Natural killer cell (primary cell): Measurements from ENCODE around the gene TGIF2. TPM values are rescaled to one million over a fixed set of nuclear protein-coding genes. Genes with fewer than 3 reads are reported as not detected.

Experiments
- ATAC-seq, 3 donors: fragments of 150-1000 bp in 2 of 3; fragments of 200-7000 bp in 1 of 3; cut with Tn5 transposase; 1 replicate in 1 of 3; 2 replicates in 2 of 3; pipeline ENCODE4 v1.10.0; 2021; ENCODE audit warnings: mild to moderate bottlenecking in 2 of 3, moderate library complexity in 2 of 3
- DNase-seq, 2 donors: peaks; one replicate each; pipeline versions ENCODE4 v3.0.0 to v3.0.0-alpha.2; 2013 to 2021; ENCODE audit warnings: mixed read lengths in 1 of 2
- H3K27ac ChIP-seq: one replicate; pipeline ENCODE4 v1.5.1; 2013; ENCODE audit warnings: mild to moderate bottlenecking, low read length
- H3K27me3 ChIP-seq: one replicate; pipeline ENCODE4 v1.6.1; 2013; ENCODE audit warnings: low read length; ENCODE audit not compliant: control insufficient read depth, insufficient read depth
- H3K36me3 ChIP-seq: one replicate; pipeline ENCODE4 v1.6.1; 2013; ENCODE audit warnings: low read length; ENCODE audit not compliant: control insufficient read depth, insufficient read depth
- H3K4me1 ChIP-seq: one replicate; pipeline ENCODE4 v1.6.1; 2013; ENCODE audit warnings: low read length; ENCODE audit not compliant: control insufficient read depth, insufficient read depth
- H3K4me3 ChIP-seq: one replicate; pipeline ENCODE4 v1.5.1; 2013; ENCODE audit warnings: low read length
- H3K9me3 ChIP-seq: one replicate; pipeline ENCODE4 v1.6.1; 2013; ENCODE audit warnings: low read length; ENCODE audit not compliant: control insufficient read depth, insufficient read depth
- H3K27ac Mint-ChIP-seq, 2 donors: one replicate each; pipeline ENCODE4 v1.8.0; 2022; ENCODE audit warnings: mild to moderate bottlenecking in 2 of 2, mixed read lengths in 2 of 2, moderate library complexity in 1 of 2
- H3K27me3 Mint-ChIP-seq, 2 donors: one replicate each; pipeline ENCODE4 v1.8.0; 2022; ENCODE audit warnings: low read depth in 2 of 2, mixed read lengths in 2 of 2
- H3K36me3 Mint-ChIP-seq: one replicate; pipeline ENCODE4 v1.8.0; 2022; ENCODE audit warnings: mixed read lengths
- H3K4me1 Mint-ChIP-seq, 2 donors: one replicate each; pipeline ENCODE4 v1.8.0; 2022; ENCODE audit warnings: mixed read lengths in 2 of 2
- H3K4me3 Mint-ChIP-seq: one replicate; pipeline ENCODE4 v1.8.0; 2022; ENCODE audit warnings: mild to moderate bottlenecking, moderate library complexity, mixed read lengths
- H3K9me3 Mint-ChIP-seq, 2 donors: one replicate each; pipeline ENCODE4 v1.8.0; 2022; ENCODE audit warnings: mixed read lengths in 2 of 2
- CTCF ChIP-seq: fragments of 200-600 bp; IDR thresholded peaks from one replicate; pipeline ENCODE4 v1.8.0; 2022; ENCODE audit warnings: antibody characterized with exemption
- WGBS: methylation state at CpG from one replicate; pipeline ENCODE4 v1.1.7; 2013; ENCODE audit warnings: missing lambda C conversion rate; ENCODE audit not compliant: insufficient coverage; 5-methylcytosine and 5-hydroxymethylcytosine counted together
- intact Hi-C: fragments of 100-400 bp; cut with micrococcal nuclease; formaldehyde crosslinking; loops from one replicate; pipeline ENCODE4 v1.14.2; 2022
- total RNA-seq, 4 donors: library from RNA; stranded (reverse); fragments of 120-200 nt in 1 of 4; gene quantifications; one replicate each; pipeline versions ENCODE4 v1.2.3 to v1.2.4, GENCODE V29; 2013 to 2022

The TGIF2 gene
- total RNA-seq, 3 donors from 2014 or later (not counting 1 experiment from before 2014, with no cell fraction given) = 19.9 to 28.5 (median 25.9) TPM

- no peak for TF ChIP-seq CTCF
- DNase-seq (no peak), ATAC-seq (no peak)
- no peaks in the 10 kb centered on the region for H3K27me3 Mint-ChIP-seq
- H3K36me3 Mint-ChIP-seq = no peaks in the 10 kb centered on the region
- H3K27me3 ChIP-seq = no peaks in the 10 kb centered on the region
- 94% methylated on average over 7 of the region's 7 CpGs for WGBS
- H3K36me3 ChIP-seq = no peaks in the 10 kb centered on the region
- no peak overlapping the region for H3K4me3 Mint-ChIP-seq
- peaks cover 12% of the 10 kb centered on the region for H3K9me3 ChIP-seq
- H3K27ac ChIP-seq = no peak overlapping the region
- H3K4me1 ChIP-seq = peaks cover 19% of the 10 kb centered on the region
- peaks cover 19 to 22% of the 10 kb centered on the region in 2 donors for H3K4me1 Mint-ChIP-seq
- no peaks in the 10 kb centered on the region for H3K9me3 Mint-ChIP-seq
- no peak overlapping the region for H3K4me3 ChIP-seq
- intact Hi-C loops = loop anchor here (5.0 to 10.0 kb wide), 2 partner anchors 77 to 365 kb away; partner anchors contain the start of gene SLA2
- peak overlapping the region in 1 of 2 donors; percentile 19 for H3K27ac Mint-ChIP-seq
Observed at GRCh38 chr20:36569847-36570429, 3.5 kb upstream of the TGIF2 start.

- H3K9me3 Mint-ChIP-seq = no peaks in the 10 kb centered on the region
- peaks cover 23% of the 10 kb centered on the region for H3K4me1 ChIP-seq
- H3K27me3 ChIP-seq = no peaks in the 10 kb centered on the region
- no peak for TF ChIP-seq CTCF
- intact Hi-C loops = loop anchor here (1.0 to 5.0 kb wide), 2 partner anchors 33 to 75 kb away; partner anchors contain the start of genes RAB5IF and SLA2
- no peaks in the 10 kb centered on the region for H3K27me3 Mint-ChIP-seq
- DNase-seq (peak in 1 of 2 donors; percentile 39), ATAC-seq (no peak)
- H3K36me3 Mint-ChIP-seq = no peaks in the 10 kb centered on the region
- peak overlapping the region; percentile 98 for H3K27ac ChIP-seq
- peaks cover 28 to 31% of the 10 kb centered on the region in 2 donors for H3K4me1 Mint-ChIP-seq
- no peaks in the 10 kb centered on the region for H3K36me3 ChIP-seq
- no peaks in the 10 kb centered on the region for H3K9me3 ChIP-seq
- peak overlapping the region; percentile 90 to 93 for H3K27ac Mint-ChIP-seq
- no peak overlapping the region for H3K4me3 ChIP-seq
- H3K4me3 Mint-ChIP-seq = peak overlapping the region; percentile 86
- WGBS = 55% methylated on average over 17 of the region's 17 CpGs
Observed at GRCh38 chr20:36571564-36572504, 1.6 kb upstream of the TGIF2 start.

GRCh38 chr20:36572701-36573102 is 695 bp upstream of the TGIF2 start:
- Histone ChIP-seq H3K4me1 (peaks cover 23% of the 10 kb centered on the region), H3K36me3 (no peaks in the 10 kb centered on the region), H3K27ac (peak overlapping the region; percentile 98), H3K4me3 (peak overlapping the region; percentile 64), H3K27me3 (no peaks in the 10 kb centered on the region), H3K9me3 (no peaks in the 10 kb centered on the region)
- no peaks in the 10 kb centered on the region for H3K36me3 Mint-ChIP-seq
- peak overlapping the region; percentile 86 for H3K4me3 Mint-ChIP-seq
- DNase-seq (peak; percentile 55 to 86), ATAC-seq (peak; percentile 46 to 64 (median 58))
- no peak for TF ChIP-seq CTCF
- H3K9me3 Mint-ChIP-seq = no peaks in the 10 kb centered on the region
- H3K27me3 Mint-ChIP-seq = no peaks in the 10 kb centered on the region
- 14% methylated on average over 20 of the region's 20 CpGs for WGBS
- peak overlapping the region; percentile 90 to 93 for H3K27ac Mint-ChIP-seq
- intact Hi-C loops = loop anchor here (1.0 to 5.0 kb wide), 2 partner anchors 33 to 75 kb away; partner anchors contain the start of genes RAB5IF and SLA2
- H3K4me1 Mint-ChIP-seq = peaks cover 28 to 31% of the 10 kb centered on the region in 2 donors
